GM20000 (cell line): ENCODE results near the gene PMEPA1.

Experiments used
- DNase-seq: peaks from one replicate; pipeline ENCODE4 v3.0.0; 2012; ENCODE audit warnings: low spot score
- CTCF ChIP-seq: IDR thresholded peaks from 2 replicates; pipeline ENCODE4 v1.5.1; 2012; ENCODE audit warnings: mild to moderate bottlenecking, control low read depth; ENCODE audit errors: extremely low read depth, missing control alignments

The PMEPA1 gene

DNA sequence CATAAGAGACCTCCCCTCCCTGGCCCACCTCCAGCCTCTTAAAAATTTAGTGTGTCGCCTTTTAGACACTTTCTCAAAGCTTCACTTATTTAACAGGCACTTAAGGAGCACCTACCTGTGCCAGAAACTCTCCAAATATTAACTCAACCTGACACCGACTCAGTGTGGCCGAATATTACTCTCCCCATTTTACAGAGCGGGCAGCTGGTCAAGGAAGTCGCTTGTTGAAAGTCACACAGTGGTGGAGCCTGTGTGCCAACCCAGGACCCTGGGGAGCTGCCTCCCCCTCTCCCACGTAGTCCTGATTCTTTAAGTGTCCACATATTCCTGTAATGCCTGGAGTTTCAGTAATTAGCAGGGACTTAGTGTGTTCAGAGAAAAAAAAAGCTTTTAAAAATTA, 1.0 kb upstream of the PMEPA1 start:
- no peak for TF ChIP-seq CTCF
- no peak for DNase-seq

DNA sequence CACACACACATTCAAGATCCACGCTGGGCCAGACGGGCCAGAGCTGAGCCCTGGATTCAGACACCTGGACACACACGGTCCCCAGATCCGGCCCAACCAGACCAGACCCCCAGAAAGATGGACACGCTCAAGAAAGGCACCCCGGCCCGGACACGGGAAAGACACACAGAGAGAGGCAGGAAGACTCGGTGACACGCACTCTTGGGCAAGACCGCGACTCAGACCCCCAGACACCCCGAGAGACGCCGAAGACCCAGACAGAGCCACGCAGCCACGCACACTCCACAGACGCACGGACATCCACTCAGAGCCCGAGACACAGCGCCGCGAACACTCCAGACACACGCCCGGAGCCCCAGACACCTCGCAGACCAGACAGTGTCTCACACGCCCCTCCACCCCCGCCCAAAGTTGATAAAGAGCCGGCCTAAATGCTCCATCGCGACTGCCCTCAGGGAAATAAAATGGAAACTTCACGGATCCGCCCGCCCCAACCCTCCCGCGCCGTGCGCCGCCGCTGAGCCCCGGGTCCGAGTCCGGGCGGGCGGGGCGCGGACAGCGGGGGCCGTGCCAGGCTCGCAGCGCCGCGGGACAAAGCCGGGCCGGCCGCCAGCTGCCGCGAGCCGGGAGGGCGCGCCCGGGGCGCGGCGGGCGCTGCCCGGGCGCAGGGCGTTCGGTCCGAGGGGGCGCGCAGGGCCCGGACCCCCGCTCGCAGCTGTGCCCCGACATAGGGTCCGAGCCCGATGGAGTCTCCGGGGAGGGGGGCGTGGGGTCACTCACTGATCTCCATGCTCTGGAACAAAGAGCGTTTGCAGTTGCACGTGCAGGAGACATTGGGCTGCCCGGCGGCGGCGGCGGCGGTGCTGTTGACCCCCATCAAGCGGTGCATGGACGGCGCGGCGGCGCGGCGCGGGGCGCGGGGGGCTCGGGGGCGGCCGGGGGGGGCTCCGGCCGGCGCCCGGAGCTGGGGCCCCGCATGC, 831 bp downstream of the PMEPA1 start:
- no peak for TF ChIP-seq CTCF
- DNase-seq = no peak

DNA sequence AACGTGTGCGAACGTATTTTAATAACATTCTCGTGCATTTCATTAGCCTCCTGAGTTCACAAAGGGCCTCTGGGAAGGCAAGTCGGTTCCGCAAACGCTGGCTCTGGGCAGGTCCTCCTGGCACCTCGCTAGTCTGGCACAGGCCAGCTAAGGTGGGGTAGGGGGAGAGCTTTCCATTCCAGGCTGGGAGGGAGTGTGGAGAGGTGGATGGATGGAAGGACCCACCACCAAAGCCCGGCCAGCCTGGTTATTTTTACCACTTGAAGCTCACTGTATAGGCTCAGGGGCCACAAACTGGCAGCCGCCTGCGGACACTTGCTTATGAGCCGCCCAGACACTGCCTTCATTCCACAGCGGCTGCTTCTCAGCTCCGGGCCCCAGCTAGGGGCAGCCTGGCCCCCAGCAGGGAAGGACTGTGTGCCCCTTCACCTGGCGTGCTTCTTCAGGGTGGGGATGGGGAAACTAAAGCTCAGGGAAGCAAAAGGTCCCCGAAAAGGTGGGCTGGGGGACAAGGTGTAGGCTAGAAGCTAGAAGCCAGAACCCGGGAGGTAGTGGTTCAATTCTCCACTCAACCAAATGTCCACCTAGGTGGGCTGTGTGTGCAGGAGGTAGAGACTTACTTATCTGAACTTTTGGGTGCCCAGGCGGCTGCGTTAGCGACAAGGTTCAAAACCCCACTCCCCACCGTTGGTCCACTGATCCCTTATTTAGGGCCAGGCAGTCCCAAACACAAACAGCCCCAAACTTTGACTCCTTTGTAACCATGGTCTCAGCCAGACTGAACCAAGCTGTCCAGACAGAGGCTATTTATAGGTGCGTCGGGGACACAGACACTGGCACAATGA, 1.7 kb downstream of the PMEPA1 start:
- no peak for DNase-seq
- no peak for TF ChIP-seq CTCF

GRCh38 chr20:57707320-57707719, 2.5 kb downstream of the PMEPA1 start:
- DNase-seq = no peak
- TF ChIP-seq CTCF = no peak

DNA sequence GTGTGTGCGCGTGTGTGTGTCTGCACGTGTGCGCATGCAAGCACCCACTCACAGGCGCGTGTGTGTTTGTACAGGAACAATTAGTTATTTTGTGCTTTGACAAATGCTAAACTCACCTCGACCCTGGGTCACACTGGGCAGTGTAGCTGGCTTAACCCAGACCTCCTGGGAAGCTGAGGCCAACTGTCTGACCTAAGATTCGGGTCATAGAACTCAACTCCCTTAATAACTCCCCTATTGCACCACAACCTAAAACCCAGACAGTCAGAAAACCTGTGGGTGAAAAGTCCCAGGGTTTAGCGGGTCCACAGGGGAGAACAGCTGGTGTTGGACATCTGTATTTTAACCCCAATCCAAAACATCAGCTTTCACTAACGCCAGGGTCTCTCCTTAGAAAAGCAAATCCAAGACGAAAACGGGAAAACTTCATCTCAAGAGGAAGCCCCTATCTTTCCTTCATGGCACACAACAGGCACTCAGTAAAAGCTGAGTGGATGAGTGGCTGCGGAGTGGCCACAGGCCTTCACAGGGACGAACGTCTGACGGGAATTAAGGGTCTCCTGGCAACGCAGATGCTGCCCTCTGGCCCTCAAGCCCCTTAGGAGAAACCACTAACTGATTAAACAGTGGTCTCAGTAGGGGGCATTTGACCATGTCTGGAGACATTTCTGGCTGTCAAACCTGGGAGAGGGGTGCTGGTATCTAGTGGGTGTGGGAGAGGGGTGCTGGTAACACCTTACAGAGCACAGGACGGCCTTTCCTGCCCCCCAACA, 4.5 kb downstream of the PMEPA1 start:
- no peak for DNase-seq
- no peak for TF ChIP-seq CTCF

DNA sequence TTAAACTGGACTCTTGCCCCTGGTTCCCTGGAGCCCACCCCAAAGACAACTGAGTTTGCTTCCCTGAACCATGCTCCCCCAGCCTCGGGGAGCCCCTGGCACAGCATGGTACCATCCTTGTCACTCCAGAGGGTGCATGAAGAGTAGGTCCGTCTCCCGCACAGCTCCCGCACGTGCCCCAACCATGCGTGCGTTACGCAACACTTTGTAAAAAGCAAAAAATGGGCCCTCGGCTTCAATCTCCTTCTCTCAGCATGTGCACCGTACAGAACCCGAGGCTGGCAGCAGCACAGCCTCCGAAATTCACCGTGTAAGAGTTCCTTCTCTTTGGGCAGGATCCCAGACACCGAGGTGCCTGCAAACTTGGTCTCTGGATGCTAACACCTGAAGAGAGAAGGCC, 5.6 kb downstream of the PMEPA1 start:
- no peak for DNase-seq
- TF ChIP-seq CTCF = no peak

DNA sequence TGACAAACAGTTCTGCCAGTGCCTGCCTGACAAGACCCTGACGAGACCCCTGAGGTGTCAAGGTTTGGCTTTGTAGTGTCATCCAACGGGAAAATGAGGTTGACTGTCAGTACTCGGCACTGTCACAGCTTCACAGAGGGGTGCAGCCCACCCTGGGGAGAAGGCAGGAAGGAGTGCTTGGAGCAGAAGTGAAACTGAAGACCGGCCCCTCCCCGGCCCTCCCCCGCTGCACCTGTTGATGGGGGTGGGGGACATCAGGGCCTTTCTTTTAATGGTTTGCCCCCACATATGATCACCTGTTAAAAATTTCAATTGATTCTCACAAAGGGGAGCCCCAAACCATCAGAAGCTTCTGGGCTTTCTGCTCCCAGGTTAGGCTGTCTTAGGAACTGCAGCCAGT, 6.8 kb downstream of the PMEPA1 start:
- DNase-seq = no peak
- TF ChIP-seq CTCF = no peak
